Right renal cortex interstitium (tissue), 3 donors: Measurements from ENCODE around the gene RAB27B. TPM values are rescaled to one million over a fixed set of nuclear protein-coding genes. Genes with fewer than 3 reads are reported as not detected.

Source experiments
- polyA plus RNA-seq, 3 donors: library from polyadenylated mRNA; unstranded; fragments of 120-200 nt; gene quantifications; one replicate each; pipeline ENCODE4 v1.2.1, GENCODE V29; 2013; ENCODE audit not compliant: insufficient read length in 3 of 3

The RAB27B gene
- polyA plus RNA-seq, 3 donors = 3.8 to 5.3 (median 5.2) TPM

Other genes with a start within 250 kb of the RAB27B start
- not detected for gene DYNAP, start 237.2 kb upstream of the RAB27B start, polyA plus RNA-seq
- 10 to 100 TPM in 2 of 3 donors, 1 to 10 TPM in 1; 8.3 to 11.5 (median 10.8) TPM for gene CCDC68, start 131.0 kb downstream of the RAB27B start, polyA plus RNA-seq